Activated T-cell treated with anti-CD3 and anti-CD28 coated beads for 48 hours (primary cell): ENCODE results near the gene DGKA.
A peak's percentile ranks its signal among the peaks of the same experiment; 100 is the strongest.
"Not testable (repeated sequence)": the region's sequence is repeated elsewhere in the genome, so short reads cannot be mapped to it uniquely, and the experiment has no call there.

ENCODE experiments used
- DNase-seq: peaks from one replicate; pipeline ENCODE4 v3.0.0-alpha.2; 2020; ENCODE audit warnings: low read depth

The DGKA gene

GRCh38 chr12:55930771-55931316 lies at the start of gene DGKA:
Gene DGKA, plus strand, starts transcription at chr12:55931162. Its CDS starts 5,342 bp downstream, at chr12:55936504.
- DNase-seq: peak; percentile 73

GRCh38 chr12:55885113-55885512 lies 45.8 kb upstream of the DGKA start:
- DNase-seq: no peak

GRCh38 chr12:55891310-55891709 lies 39.7 kb upstream of the DGKA start:
- no peak for DNase-seq

- no peak for DNase-seq
Measured at GRCh38 chr12:55893723-55894122, 37.2 kb upstream of the DGKA start.

- peak; percentile 22 for DNase-seq
Measured at GRCh38 chr12:55899082-55899481, 31.9 kb upstream of the DGKA start.

GRCh38 chr12:55901881-55902490 lies 29.0 kb upstream of the DGKA start:
- DNase-seq: no peak

- no peak for DNase-seq
Measured at GRCh38 chr12:55906056-55906455, 24.9 kb upstream of the DGKA start.

GRCh38 chr12:55908726-55909512 lies 22.0 kb upstream of the DGKA start:
- no peak for DNase-seq

- DNase-seq: no peak
Measured at GRCh38 chr12:55909513-55909884, 21.5 kb upstream of the DGKA start.

GRCh38 chr12:55912908-55913307 lies 18.1 kb upstream of the DGKA start:
- no peak for DNase-seq

GRCh38 chr12:55915482-55915859 lies 15.5 kb upstream of the DGKA start:
- no peak for DNase-seq

- not testable (repeated sequence) for DNase-seq
Measured at GRCh38 chr12:55919032-55919431, 11.9 kb upstream of the DGKA start.

- no peak for DNase-seq
Measured at GRCh38 chr12:55922126-55922525, 8.8 kb upstream of the DGKA start.

- DNase-seq: not testable (repeated sequence)
Measured at GRCh38 chr12:55923648-55924047, 7.3 kb upstream of the DGKA start.

GRCh38 chr12:55925371-55925770 lies 5.6 kb upstream of the DGKA start:
- DNase-seq: no peak

GRCh38 chr12:55925870-55926737 lies 4.9 kb upstream of the DGKA start:
- no peak for DNase-seq

- peak; percentile 92 for DNase-seq
Measured at GRCh38 chr12:55926738-55927587, 4.0 kb upstream of the DGKA start.

- DNase-seq: peak; percentile 63
Measured at GRCh38 chr12:55927588-55928502, 3.1 kb upstream of the DGKA start, which contains the start of gene PYM1. Gene PYM1, minus strand, starts transcription at chr12:55927894. Its CDS starts 133 bp downstream, at chr12:55927761.

- DNase-seq: peak; percentile 81
Measured at GRCh38 chr12:55929306-55929791, 1.6 kb upstream of the DGKA start.

- DNase-seq: no peak
Measured at GRCh38 chr12:55931317-55931779, 386 bp downstream of the DGKA start.
